HL-60 (cell line): ENCODE measurements around the gene SHC1.

Source experiments
- DNase-seq, 2 experiments: peaks; one replicate each; pipeline ENCODE4 v3.0.0-alpha.2; 2010 to 2020; ENCODE audit warnings: low read depth in 1 of 2, low spot score in 1 of 2
- H3K27ac ChIP-seq: fragments of 250-450 bp; sonication (Bioruptor Pico); replicated peaks from 2 replicates; pipeline ENCODE4 v1.5.1; 2020; ENCODE audit warnings: mild to moderate bottlenecking, moderate library complexity
- H3K27me3 ChIP-seq: fragments of 250-450 bp; sonication (Bioruptor Pico); 2 replicates; pipeline ENCODE4 v1.5.1; 2021; ENCODE audit warnings: mild to moderate bottlenecking, moderate library complexity; ENCODE audit not compliant: insufficient read depth, poor library complexity, severe bottlenecking
- H3K4me3 ChIP-seq: replicated peaks from 2 replicates; pipeline ENCODE4 v1.5.1; 2011; ENCODE audit warnings: mild to moderate bottlenecking, control low read depth, low read length; ENCODE audit not compliant: insufficient read depth
- CTCF ChIP-seq: IDR thresholded peaks from one replicate; pipeline ENCODE4 v1.5.1; 2011; ENCODE audit warnings: low read length, control low read depth, inconsistent platforms; ENCODE audit not compliant: insufficient read depth
- GABPA ChIP-seq: IDR thresholded peaks from 2 replicates; pipeline ENCODE4 v1.6.1; 2012; ENCODE audit warnings: low read depth
- POLR2AphosphoS5 ChIP-seq: IDR thresholded peaks from 2 replicates; pipeline ENCODE4 v1.6.1; 2012; ENCODE audit warnings: low read depth
- REST ChIP-seq: IDR thresholded peaks from 2 replicates; pipeline ENCODE4 v1.6.1; 2012; ENCODE audit warnings: low read depth; ENCODE audit not compliant: insufficient replicate concordance
- SPI1 ChIP-seq: IDR thresholded peaks from 2 replicates; pipeline ENCODE4 v1.6.1; 2012; ENCODE audit warnings: low read depth, mild to moderate bottlenecking, borderline replicate concordance

SHC1 gene

GRCh38 chr1:154926201-154926600 lies 44.3 kb downstream of the SHC1 start:
- no peak overlapping the region for H3K4me3 ChIP-seq
- TF ChIP-seq SPI1: no peak
- TF ChIP-seq POLR2AphosphoS5: no peak
- TF ChIP-seq GABPA: no peak
- no peak for TF ChIP-seq CTCF
- no peak for TF ChIP-seq REST
- no peaks in the 10 kb centered on the region for H3K27me3 ChIP-seq
- no peak for DNase-seq
- H3K27ac ChIP-seq: peak overlapping the region; percentile 24; the same call in 1 of the 2 replicates

GRCh38 chr1:154925335-154926170 lies 45.0 kb downstream of the SHC1 start:
- Histone ChIP-seq H3K4me3 (no peak overlapping the region), H3K27ac (peak overlapping the region; percentile 26), H3K27me3 (no peaks in the 10 kb centered on the region)
- DNase-seq: peak in 1 of 2 experiments; percentile 71
- TF ChIP-seq SPI1 (peak; percentile 75; the same call in 1 of the 2 replicates), CTCF (no peak), POLR2AphosphoS5 (no peak)

- Histone ChIP-seq H3K27me3 (no peaks in the 10 kb centered on the region), H3K27ac (no peak overlapping the region), H3K4me3 (no peak overlapping the region)
- no peak for DNase-seq
- TF ChIP-seq GABPA: no peak
- no peak for TF ChIP-seq REST
- TF ChIP-seq POLR2AphosphoS5: no peak
- no peak for TF ChIP-seq CTCF
- TF ChIP-seq SPI1: no peak
Observed at GRCh38 chr1:154923695-154924094, 46.9 kb downstream of the SHC1 start.
